ENCODE results near the gene USP12.

DNA sequence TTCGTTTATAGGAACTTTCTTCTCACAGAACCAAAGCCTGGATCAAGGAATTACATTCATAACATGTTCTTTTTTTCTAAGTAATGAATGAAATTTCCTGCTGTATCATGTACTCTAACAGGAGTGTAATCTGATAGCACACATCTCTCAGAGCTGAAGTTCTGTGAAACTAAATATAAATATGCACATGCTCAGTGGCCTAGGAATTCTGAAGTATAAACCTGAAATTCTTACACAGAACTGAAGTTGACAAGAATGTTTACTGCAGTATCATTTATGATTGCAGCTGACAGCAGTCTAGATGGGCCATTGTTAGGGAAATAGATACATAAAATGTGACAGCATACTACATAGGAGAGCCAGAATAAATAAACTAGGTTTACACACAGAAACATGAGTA lies 54.5 kb downstream of the USP12 start:
- TF ChIP-seq RAD21 (IDR thresholded peaks at IDR 0.05) (no peak), JUND (IDR thresholded peaks at IDR 0.05) (no peak), SP1 (IDR thresholded peaks at IDR 0.05) (no peak), YY1 (IDR thresholded peaks at IDR 0.05) (no peak), RXRA (IDR thresholded peaks at IDR 0.05) (no peak)
- TF ChIP-seq, protein P1, sequence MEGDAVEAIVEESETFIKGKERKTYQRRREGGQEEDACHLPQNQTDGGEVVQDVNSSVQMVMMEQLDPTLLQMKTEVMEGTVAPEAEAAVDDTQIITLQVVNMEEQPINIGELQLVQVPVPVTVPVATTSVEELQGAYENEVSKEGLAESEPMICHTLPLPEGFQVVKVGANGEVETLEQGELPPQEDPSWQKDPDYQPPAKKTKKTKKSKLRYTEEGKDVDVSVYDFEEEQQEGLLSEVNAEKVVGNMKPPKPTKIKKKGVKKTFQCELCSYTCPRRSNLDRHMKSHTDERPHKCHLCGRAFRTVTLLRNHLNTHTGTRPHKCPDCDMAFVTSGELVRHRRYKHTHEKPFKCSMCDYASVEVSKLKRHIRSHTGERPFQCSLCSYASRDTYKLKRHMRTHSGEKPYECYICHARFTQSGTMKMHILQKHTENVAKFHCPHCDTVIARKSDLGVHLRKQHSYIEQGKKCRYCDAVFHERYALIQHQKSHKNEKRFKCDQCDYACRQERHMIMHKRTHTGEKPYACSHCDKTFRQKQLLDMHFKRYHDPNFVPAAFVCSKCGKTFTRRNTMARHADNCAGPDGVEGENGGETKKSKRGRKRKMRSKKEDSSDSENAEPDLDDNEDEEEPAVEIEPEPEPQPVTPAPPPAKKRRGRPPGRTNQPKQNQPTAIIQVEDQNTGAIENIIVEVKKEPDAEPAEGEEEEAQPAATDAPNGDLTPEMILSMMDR (IDR thresholded peaks at IDR 0.05; ENCODE audit: low read depth, low read length, missing input control), result no peak
- TF ChIP-seq, protein P2, sequence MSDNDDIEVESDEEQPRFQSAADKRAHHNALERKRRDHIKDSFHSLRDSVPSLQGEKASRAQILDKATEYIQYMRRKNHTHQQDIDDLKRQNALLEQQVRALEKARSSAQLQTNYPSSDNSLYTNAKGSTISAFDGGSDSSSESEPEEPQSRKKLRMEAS (IDR thresholded peaks at IDR 0.05), result no peak
- TF ChIP-seq, protein P3, sequence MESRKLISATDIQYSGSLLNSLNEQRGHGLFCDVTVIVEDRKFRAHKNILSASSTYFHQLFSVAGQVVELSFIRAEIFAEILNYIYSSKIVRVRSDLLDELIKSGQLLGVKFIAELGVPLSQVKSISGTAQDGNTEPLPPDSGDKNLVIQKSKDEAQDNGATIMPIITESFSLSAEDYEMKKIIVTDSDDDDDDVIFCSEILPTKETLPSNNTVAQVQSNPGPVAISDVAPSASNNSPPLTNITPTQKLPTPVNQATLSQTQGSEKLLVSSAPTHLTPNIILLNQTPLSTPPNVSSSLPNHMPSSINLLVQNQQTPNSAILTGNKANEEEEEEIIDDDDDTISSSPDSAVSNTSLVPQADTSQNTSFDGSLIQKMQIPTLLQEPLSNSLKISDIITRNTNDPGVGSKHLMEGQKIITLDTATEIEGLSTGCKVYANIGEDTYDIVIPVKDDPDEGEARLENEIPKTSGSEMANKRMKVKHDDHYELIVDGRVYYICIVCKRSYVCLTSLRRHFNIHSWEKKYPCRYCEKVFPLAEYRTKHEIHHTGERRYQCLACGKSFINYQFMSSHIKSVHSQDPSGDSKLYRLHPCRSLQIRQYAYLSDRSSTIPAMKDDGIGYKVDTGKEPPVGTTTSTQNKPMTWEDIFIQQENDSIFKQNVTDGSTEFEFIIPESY (IDR thresholded peaks at IDR 0.05), result no peak
- TF ChIP-seq, protein P4, sequence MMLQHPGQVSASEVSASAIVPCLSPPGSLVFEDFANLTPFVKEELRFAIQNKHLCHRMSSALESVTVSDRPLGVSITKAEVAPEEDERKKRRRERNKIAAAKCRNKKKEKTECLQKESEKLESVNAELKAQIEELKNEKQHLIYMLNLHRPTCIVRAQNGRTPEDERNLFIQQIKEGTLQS (IDR thresholded peaks at IDR 0.05), result no peak

Measured in liver (tissue), 3 donors.